Naive thymus-derived CD8-positive, alpha-beta T cell (primary cell): ENCODE measurements around the gene OR2T11. TPM values are rescaled to one million over a fixed set of nuclear protein-coding genes. Genes with fewer than 3 reads are reported as not detected.
"Not testable (repeated sequence)": the region's sequence is repeated elsewhere in the genome, so short reads cannot be mapped to it uniquely, and the experiment has no call there.

Experiments used
- ATAC-seq, 2 donors: fragments of 150-1000 bp; cut with Tn5 transposase in 1 of 2; sonication (Bioruptor Pico), chemical (Tn5 transposase) in 1 of 2; 1 replicate in 1 of 2; 2 replicates in 1 of 2; pipeline ENCODE4 v1.10.0; 2021; ENCODE audit warnings: mild to moderate bottlenecking in 2 of 2, moderate library complexity in 2 of 2
- POLR2A ChIA-PET: fragments of 350-600 bp; sonication (Branson Sonifier 250); formaldehyde crosslinking; loops from one replicate; lab custom pipeline; 2021; ENCODE audit warnings: antibody characterized with exemption; lab: Charles Lee
- DNase-seq, 10 donors: peaks; one replicate each; pipeline versions ENCODE4 v3.0.0 to v3.0.0-alpha.2; 2020 to 2022
- H3K27ac Mint-ChIP-seq, 10 donors: one replicate each; pipeline ENCODE4 v1.8.0; 2020 to 2022; ENCODE audit warnings: mild to moderate bottlenecking in 10 of 10, mixed read lengths in 10 of 10, moderate library complexity in 4 of 10, inconsistent platforms in 1 of 10
- H3K27me3 Mint-ChIP-seq, 5 donors: one replicate each; pipeline ENCODE4 v1.8.0; 2021 to 2022; ENCODE audit warnings: mixed read lengths in 5 of 5
- H3K36me3 Mint-ChIP-seq, 3 donors: one replicate each; pipeline ENCODE4 v1.8.0; 2020 to 2022; ENCODE audit warnings: mixed read lengths in 3 of 3, mild to moderate bottlenecking in 2 of 3, inconsistent platforms in 1 of 3
- H3K4me1 Mint-ChIP-seq, 4 donors: one replicate each; pipeline ENCODE4 v1.8.0; 2021 to 2022; ENCODE audit warnings: mixed read lengths in 4 of 4
- H3K4me3 Mint-ChIP-seq, 10 donors: one replicate each; pipeline ENCODE4 v1.8.0; 2020 to 2022; ENCODE audit warnings: mild to moderate bottlenecking in 10 of 10, mixed read lengths in 10 of 10, moderate library complexity in 6 of 10, inconsistent platforms in 1 of 10
- H3K9me3 Mint-ChIP-seq, 9 donors: one replicate each; pipeline ENCODE4 v1.8.0; 2020 to 2022; ENCODE audit warnings: mixed read lengths in 9 of 9, mild to moderate bottlenecking in 3 of 9, inconsistent platforms in 1 of 9, moderate library complexity in 1 of 9
- polyA plus RNA-seq, 3 donors: library from polyadenylated mRNA; unstranded; fragments of 300-500 nt; fragmentation: Illumina TruSeq; gene quantifications; one replicate each; pipeline ENCODE4 v1.2.3, GENCODE V29; 2021
- total RNA-seq, 8 experiments: library from RNA in 2 of 8; stranded (reverse) in 2 of 8; gene quantifications; one replicate each; pipeline ENCODE4 v1.2.3 and lab custom pipeline; 2021 to 2026

Gene OR2T11
- total and polyA plus RNA-seq, 5 experiments from 2014 or later: not detected

- H3K4me1 Mint-ChIP-seq, H3K27me3 Mint-ChIP-seq, H3K36me3 Mint-ChIP-seq, H3K9me3 Mint-ChIP-seq, ATAC-seq, DNase-seq, POLR2A ChIA-PET, H3K27ac Mint-ChIP-seq, H3K4me3 Mint-ChIP-seq: not testable (repeated sequence)
Measured at GRCh38 chr1:248636612-248637011, 1.7 kb upstream of the OR2T11 start.

GRCh38 chr1:248631354-248632008 is 3.4 kb downstream of the OR2T11 start:
- Mint-ChIP-seq H3K4me3 (no peak overlapping the region), H3K9me3 (no peaks in the 10 kb centered on the region), H3K27ac (no peak overlapping the region), H3K4me1 (no peaks in the 10 kb centered on the region), H3K36me3 (no peaks in the 10 kb centered on the region), H3K27me3 (peaks cover 0 to 3% (median 0%) of the 10 kb centered on the region in 5 donors)
- POLR2A ChIA-PET: no interaction called here
- ATAC-seq: no peak
- DNase-seq: no peak

- Mint-ChIP-seq H3K4me1 (no peaks in the 10 kb centered on the region), H3K27me3 (peaks cover 0 to 3% (median 0%) of the 10 kb centered on the region in 5 donors), H3K36me3 (no peaks in the 10 kb centered on the region), H3K4me3 (no peak overlapping the region), H3K27ac (no peak overlapping the region), H3K9me3 (no peaks in the 10 kb centered on the region)
- ATAC-seq (no peak), DNase-seq (no peak)
- POLR2A ChIA-PET: no interaction called here
Measured at GRCh38 chr1:248630551-248630950, 4.3 kb downstream of the OR2T11 start.

- Mint-ChIP-seq H3K27ac (no peak overlapping the region), H3K27me3 (peaks cover 0 to 3% (median 0%) of the 10 kb centered on the region in 5 donors), H3K36me3 (no peaks in the 10 kb centered on the region), H3K9me3 (no peaks in the 10 kb centered on the region), H3K4me3 (no peak overlapping the region), H3K4me1 (no peaks in the 10 kb centered on the region)
- DNase-seq: no peak
- POLR2A ChIA-PET: no interaction called here
- ATAC-seq: no peak
Measured at GRCh38 chr1:248627971-248628844, 6.7 kb downstream of the OR2T11 start.

- Mint-ChIP-seq H3K4me3 (no peak overlapping the region), H3K9me3 (no peaks in the 10 kb centered on the region)
- no peak for DNase-seq
Measured at GRCh38 chr1:248625971-248626370, 8.9 kb downstream of the OR2T11 start.

GRCh38 chr1:248625166-248625565 is 9.7 kb downstream of the OR2T11 start:
- POLR2A ChIA-PET: no interaction called here
- Mint-ChIP-seq H3K27me3 (peaks cover 0 to 3% (median 0%) of the 10 kb centered on the region in 5 donors), H3K27ac (no peak overlapping the region), H3K4me1 (peaks cover 0 to 1% (median 0%) of the 10 kb centered on the region in 4 donors), H3K9me3 (no peaks in the 10 kb centered on the region), H3K36me3 (no peaks in the 10 kb centered on the region), H3K4me3 (no peak overlapping the region)
- no peak for DNase-seq
- ATAC-seq: no peak

More at GRCh38 chr1:248625971-248626370, 8.9 kb downstream of the OR2T11 start:
- no peak for ATAC-seq
- Mint-ChIP-seq H3K27me3 (peaks cover 0 to 3% (median 0%) of the 10 kb centered on the region in 5 donors), H3K27ac (no peak overlapping the region), H3K36me3 (no peaks in the 10 kb centered on the region), H3K4me1 (peaks cover 0 to 1% (median 0%) of the 10 kb centered on the region in 4 donors)
- POLR2A ChIA-PET: no interaction called here

GRCh38 chr1:248622570-248623001 is 12.3 kb downstream of the OR2T11 start:
- Mint-ChIP-seq H3K36me3 (no peaks in the 10 kb centered on the region), H3K27ac (no peak overlapping the region)
- POLR2A ChIA-PET: no interaction called here

GRCh38 chr1:248621770-248622169 is 13.1 kb downstream of the OR2T11 start:
- H3K27ac Mint-ChIP-seq: no peak overlapping the region
- DNase-seq (no peak), ATAC-seq (no peak)
- peaks cover 0 to 3% (median under 1%) of the 10 kb centered on the region in 4 donors for H3K4me1 Mint-ChIP-seq
- POLR2A ChIA-PET: no interaction called here
- H3K27me3 Mint-ChIP-seq: no peaks in the 10 kb centered on the region
- H3K9me3 Mint-ChIP-seq: no peaks in the 10 kb centered on the region
- H3K4me3 Mint-ChIP-seq: no peak overlapping the region
- no peaks in the 10 kb centered on the region for H3K36me3 Mint-ChIP-seq

More at GRCh38 chr1:248622570-248623001, 12.3 kb downstream of the OR2T11 start:
- H3K27me3 Mint-ChIP-seq: no peaks in the 10 kb centered on the region
- H3K4me3 Mint-ChIP-seq: no peak overlapping the region
- ATAC-seq: peak in 1 of 2 donors; percentile 68
- peaks cover 0 to 3% (median under 1%) of the 10 kb centered on the region in 4 donors for H3K4me1 Mint-ChIP-seq
- no peaks in the 10 kb centered on the region for H3K9me3 Mint-ChIP-seq
- DNase-seq: peak in 4 of 10 donors; percentile 1 to 40 (median 10)

GRCh38 chr1:248618878-248619277 is 16.0 kb downstream of the OR2T11 start:
- POLR2A ChIA-PET: no interaction called here
- DNase-seq (peak in 7 of 10 donors; percentile 4 to 53 (median 20)), ATAC-seq (no peak)
- no peak overlapping the region for H3K4me3 Mint-ChIP-seq
- H3K4me1 Mint-ChIP-seq: peaks cover 0 to 11% (median 1%) of the 10 kb centered on the region in 4 donors
- H3K9me3 Mint-ChIP-seq: no peaks in the 10 kb centered on the region
- H3K27me3 Mint-ChIP-seq: no peaks in the 10 kb centered on the region
- H3K27ac Mint-ChIP-seq: no peak overlapping the region
- H3K36me3 Mint-ChIP-seq: no peaks in the 10 kb centered on the region

- Mint-ChIP-seq H3K27ac (peak overlapping the region in 1 of 10 donors; percentile 41), H3K36me3 (no peaks in the 10 kb centered on the region), H3K4me3 (no peak overlapping the region), H3K27me3 (no peaks in the 10 kb centered on the region), H3K9me3 (no peaks in the 10 kb centered on the region), H3K4me1 (peaks cover 0 to 11% (median 1%) of the 10 kb centered on the region in 4 donors)
- no peak for ATAC-seq
- no peak for DNase-seq
- POLR2A ChIA-PET: no interaction called here
Measured at GRCh38 chr1:248618119-248618518, 16.8 kb downstream of the OR2T11 start.

DNA sequence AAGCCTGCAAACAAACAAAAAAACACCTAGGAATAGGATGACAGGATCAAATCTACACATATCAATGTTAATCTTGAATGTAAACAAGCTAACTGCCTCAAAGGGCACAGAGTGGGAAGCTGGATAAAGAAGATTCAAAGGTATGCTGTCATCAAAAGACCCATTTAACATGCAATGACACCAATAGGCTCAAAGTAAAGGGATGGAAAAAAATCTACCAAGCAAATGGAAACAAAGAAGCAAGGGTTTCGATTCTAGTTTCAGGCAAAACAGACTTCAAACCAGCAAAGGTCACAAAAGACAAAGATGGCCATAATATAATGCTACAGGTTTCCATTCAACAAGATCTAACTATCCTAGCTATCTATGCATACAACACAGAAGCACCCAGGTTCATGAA is 21.1 kb downstream of the OR2T11 start:
- ATAC-seq: no peak
- H3K36me3 Mint-ChIP-seq: no peaks in the 10 kb centered on the region
- no peaks in the 10 kb centered on the region for H3K9me3 Mint-ChIP-seq
- no peaks in the 10 kb centered on the region for H3K27me3 Mint-ChIP-seq
- H3K4me3 Mint-ChIP-seq: no peak overlapping the region
- DNase-seq: no peak
- peaks cover 0 to 9% (median 2%) of the 10 kb centered on the region in 4 donors for H3K4me1 Mint-ChIP-seq
- H3K27ac Mint-ChIP-seq: peak overlapping the region in 1 of 10 donors; percentile 23
- POLR2A ChIA-PET: no interaction called here

DNA sequence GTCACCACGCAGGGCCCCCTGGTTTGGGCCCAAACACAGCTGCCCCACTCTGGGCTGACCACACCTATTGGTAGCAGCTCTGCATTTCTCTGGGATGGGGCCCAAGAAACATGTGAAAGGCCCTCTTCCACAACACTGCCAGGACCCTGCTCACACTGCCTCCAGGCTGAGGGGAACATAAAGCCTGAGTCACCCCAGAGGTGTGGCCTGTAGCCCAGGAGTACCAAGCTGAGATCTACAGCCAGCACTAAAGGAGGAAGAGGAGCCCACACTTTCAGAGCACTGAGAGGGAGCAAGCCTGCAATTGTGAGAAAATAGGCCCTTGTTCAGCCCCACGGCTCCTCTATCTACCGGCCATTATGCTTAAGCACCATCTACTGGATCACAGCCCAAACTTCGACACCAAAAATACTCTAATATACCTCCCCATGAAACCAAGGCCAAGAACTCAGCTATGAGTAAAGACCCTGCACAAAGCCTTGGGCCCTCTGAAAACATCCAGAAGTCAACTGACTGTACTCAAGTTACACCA is 22.9 kb downstream of the OR2T11 start:
- POLR2A ChIA-PET: no interaction called here
- peaks cover 0 to 9% (median 2%) of the 10 kb centered on the region in 4 donors for H3K4me1 Mint-ChIP-seq
- H3K27ac Mint-ChIP-seq: no peak overlapping the region

DNA sequence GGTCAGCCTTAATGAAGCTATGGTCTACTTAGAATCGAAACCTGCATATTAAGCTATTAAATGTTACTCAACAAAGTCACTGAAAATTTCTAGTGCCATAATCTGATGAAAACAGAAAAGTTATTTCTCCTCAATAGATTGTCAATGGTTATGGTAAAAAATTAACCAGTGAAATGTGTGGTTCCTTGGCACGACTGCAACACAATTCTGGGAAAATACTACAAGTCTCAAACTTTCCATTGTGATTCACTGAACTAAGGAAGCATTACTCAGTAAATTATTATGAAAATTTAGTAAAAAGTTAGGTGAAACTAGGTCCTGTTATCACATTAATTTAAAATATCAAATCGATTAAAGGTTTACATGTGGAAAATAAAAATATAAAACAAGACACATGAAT is 24.6 kb downstream of the OR2T11 start:
- Mint-ChIP-seq H3K9me3 (no peaks in the 10 kb centered on the region), H3K27ac (no peak overlapping the region), H3K4me1 (peaks cover 0 to 12% (median 5%) of the 10 kb centered on the region in 4 donors), H3K27me3 (no peaks in the 10 kb centered on the region), H3K36me3 (no peaks in the 10 kb centered on the region), H3K4me3 (no peak overlapping the region)
- POLR2A ChIA-PET: no interaction called here
- no peak for DNase-seq
- ATAC-seq: no peak

More for the DNA sequence above, 22.9 kb downstream of the OR2T11 start:
- Mint-ChIP-seq H3K9me3 (no peaks in the 10 kb centered on the region), H3K36me3 (no peaks in the 10 kb centered on the region), H3K4me3 (no peak overlapping the region), H3K27me3 (no peaks in the 10 kb centered on the region)
- peak in 1 of 10 donors; percentile 21 for DNase-seq
- ATAC-seq: no peak
